ENCODE data around the gene PTPRM.
A peak's percentile ranks its signal among the peaks of the same experiment; 100 is the strongest.

PTPRM gene

DNA sequence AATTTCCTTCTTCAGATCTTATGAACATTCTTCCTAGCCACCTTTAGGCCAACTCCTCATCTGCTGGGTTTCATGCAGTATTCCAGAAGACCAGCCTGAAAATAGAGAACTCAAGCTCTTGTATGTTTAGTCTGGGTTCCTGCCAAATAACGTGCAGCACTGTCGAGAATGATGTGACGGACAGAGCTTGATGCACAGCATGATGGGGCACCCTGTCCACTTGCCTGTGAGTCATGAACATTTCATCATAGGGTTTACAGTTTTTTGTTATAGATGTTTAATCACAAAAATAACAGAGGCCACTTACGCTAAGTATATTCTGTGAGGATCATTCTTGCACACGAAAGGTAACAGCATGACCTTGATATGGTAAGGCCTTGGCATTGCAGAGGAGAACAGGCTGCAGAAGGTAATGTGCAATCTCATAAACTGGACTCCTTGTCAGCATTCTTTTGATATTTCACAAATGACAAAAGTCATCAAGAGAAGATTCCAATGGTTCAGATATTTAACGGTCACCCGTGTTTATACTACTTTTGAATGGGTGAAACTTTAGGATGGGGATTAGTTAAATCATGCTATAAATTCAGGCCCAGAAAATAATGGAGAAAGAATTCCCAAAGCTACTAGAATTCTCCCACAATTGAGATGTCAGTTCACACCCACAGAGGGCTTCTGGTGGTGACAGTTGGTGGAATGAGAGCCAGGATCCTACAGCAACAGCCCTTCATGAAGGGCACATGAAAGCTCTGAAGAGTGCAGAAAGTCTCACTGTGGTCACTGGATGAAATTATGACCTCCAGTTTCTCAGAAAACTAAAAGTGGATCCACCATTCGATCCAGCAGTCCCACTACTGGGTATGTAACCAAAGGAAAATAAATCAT is 646.0 kb downstream of the PTPRM start:
- H3K4me3 ChIP-seq (ENCODE audit: low read depth, low read length) = no peak overlapping the region
- TF ChIP-seq, protein P1, sequence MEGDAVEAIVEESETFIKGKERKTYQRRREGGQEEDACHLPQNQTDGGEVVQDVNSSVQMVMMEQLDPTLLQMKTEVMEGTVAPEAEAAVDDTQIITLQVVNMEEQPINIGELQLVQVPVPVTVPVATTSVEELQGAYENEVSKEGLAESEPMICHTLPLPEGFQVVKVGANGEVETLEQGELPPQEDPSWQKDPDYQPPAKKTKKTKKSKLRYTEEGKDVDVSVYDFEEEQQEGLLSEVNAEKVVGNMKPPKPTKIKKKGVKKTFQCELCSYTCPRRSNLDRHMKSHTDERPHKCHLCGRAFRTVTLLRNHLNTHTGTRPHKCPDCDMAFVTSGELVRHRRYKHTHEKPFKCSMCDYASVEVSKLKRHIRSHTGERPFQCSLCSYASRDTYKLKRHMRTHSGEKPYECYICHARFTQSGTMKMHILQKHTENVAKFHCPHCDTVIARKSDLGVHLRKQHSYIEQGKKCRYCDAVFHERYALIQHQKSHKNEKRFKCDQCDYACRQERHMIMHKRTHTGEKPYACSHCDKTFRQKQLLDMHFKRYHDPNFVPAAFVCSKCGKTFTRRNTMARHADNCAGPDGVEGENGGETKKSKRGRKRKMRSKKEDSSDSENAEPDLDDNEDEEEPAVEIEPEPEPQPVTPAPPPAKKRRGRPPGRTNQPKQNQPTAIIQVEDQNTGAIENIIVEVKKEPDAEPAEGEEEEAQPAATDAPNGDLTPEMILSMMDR (IDR thresholded peaks at IDR 0.05; ENCODE audit: low read depth, low read length) = no peak
- peak; percentile 91 for DNase-seq (ENCODE audit: low read depth, low spot score)
- in situ Hi-C loops (cut with HindIII; ENCODE audit: low sequenced_read_pairs) = no loop called here

DNA sequence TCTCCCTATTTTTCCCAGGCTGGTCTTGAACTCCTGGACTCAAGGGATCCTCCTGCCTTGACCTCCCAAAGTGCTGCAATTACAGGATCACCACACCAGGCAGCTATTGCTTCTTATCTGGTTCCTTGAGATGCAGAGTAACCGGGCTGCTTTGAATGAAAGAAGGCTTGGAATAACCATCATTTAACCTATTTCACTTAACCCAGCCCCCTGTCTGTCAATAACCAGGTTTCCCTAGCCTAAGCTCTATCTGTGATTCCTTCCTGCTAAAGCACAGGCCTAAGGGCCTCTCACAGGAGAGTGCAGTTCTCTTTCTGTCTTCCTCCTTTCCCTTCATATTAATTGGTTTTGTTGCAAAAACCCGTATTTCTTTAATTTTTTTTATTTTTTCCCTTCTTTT is 648.6 kb downstream of the PTPRM start:
- TF ChIP-seq, protein P1 (IDR thresholded peaks at IDR 0.05; ENCODE audit: low read depth, low read length) = no peak
- DNase-seq (ENCODE audit: low read depth, low spot score) = no peak
- in situ Hi-C loops (cut with HindIII; ENCODE audit: low sequenced_read_pairs) = no loop called here

DNA sequence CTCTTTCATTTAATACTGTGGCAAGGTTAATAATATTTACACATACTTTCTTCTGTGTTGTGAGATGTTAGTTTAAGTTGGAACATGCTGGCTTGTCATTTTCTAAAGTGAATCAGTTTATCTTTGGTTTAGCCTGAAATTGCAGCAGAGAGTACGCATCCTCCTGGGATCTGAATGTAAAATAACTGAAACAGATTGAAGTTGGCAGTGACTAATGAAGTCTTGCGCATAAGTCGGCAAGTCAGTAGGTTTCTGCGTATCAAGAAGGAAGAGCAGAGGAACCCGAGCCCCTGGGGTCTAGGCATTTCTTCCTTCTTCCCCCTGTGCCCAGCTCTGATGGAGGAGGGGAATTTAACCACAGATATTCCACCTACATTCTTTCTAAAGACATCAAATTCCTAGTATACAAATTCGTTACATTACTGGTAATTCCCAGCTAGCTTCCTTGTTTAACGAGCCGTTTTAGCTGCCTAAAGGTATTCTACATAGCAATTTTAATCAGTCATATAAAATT is 650.0 kb downstream of the PTPRM start:
- no peak overlapping the region for H3K4me3 ChIP-seq (ENCODE audit: low read depth, low read length)
- TF ChIP-seq, protein P1 (IDR thresholded peaks at IDR 0.05; ENCODE audit: low read depth, low read length) = no peak
- in situ Hi-C loops (cut with HindIII; ENCODE audit: low sequenced_read_pairs) = no loop called here
- peak; percentile 7 for DNase-seq (ENCODE audit: low read depth, low spot score)

More for the DNA sequence above, 648.6 kb downstream of the PTPRM start:
- H3K4me3 ChIP-seq (ENCODE audit: low read depth, low read length) = no peak overlapping the region

DNA sequence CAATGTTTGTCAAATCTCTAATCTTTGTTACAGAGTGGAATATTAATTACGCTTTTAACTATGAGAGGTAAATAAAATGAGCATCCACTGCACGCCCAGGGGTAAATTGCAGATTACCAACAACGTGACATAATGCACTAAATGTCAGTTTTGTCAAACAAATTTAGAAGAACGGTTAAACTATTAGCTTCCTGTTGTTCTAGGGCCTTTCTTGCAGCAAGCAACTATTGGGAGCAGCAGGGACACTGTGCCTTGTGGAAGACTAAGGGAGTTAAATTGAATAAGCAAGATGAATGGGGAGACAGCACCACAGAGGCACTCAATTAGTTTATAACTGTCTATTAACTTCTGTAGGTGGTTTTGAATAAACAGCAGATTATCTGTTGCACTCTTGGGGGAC is 651.1 kb downstream of the PTPRM start:
- DNase-seq (ENCODE audit: low read depth, low spot score) = no peak
- H3K4me3 ChIP-seq (ENCODE audit: low read depth, low read length) = no peak overlapping the region
- TF ChIP-seq, protein P1 (IDR thresholded peaks at IDR 0.05; ENCODE audit: low read depth, low read length) = no peak
- in situ Hi-C loops (cut with HindIII; ENCODE audit: low sequenced_read_pairs) = no loop called here

DNA sequence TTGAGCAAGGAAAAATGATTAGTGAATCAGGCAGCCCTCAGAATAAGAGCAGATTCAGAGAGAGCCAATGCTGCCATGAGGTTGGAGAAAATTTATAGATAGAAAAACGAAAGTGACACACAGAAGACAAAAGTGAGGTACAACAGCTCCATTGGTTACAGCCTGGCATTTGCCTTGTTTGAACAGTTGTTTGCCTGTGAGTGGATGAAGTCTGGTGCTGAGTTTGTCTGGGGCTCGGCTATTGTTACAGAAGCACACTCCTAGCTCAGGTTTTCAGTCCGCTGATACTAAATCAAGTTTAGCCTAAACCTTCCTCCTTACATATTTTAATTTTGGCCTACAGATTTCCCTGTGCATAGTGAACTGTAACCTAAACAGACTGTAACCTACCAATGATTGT is 654.3 kb downstream of the PTPRM start:
- TF ChIP-seq, protein P1 (IDR thresholded peaks at IDR 0.05; ENCODE audit: low read depth, low read length) = no peak
- no peak for DNase-seq (ENCODE audit: low read depth, low spot score)
- H3K4me3 ChIP-seq (ENCODE audit: low read depth, low read length) = no peak overlapping the region
- in situ Hi-C loops (cut with HindIII; ENCODE audit: low sequenced_read_pairs) = no loop called here

DNA sequence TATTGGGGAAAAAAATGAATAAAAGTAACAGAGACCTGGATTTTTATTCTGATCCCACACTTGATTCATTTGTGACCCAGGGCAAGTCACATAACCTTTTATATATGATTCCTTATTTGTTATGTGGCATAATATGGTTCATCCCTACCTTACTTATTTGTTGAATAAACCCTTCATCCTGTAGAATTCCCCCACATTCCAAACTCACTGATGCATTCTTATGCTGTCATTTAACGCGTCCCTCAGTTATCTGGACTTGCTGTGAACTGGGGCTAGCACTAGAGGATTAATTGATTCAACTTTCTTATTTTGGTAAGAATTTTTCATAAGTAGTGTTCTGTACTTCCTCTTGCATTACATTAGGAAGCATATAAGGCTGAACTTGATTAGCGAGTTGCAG is 657.5 kb downstream of the PTPRM start:
- DNase-seq (ENCODE audit: low read depth, low spot score) = no peak
- TF ChIP-seq, protein P1 (IDR thresholded peaks at IDR 0.05; ENCODE audit: low read depth, low read length) = no peak
- in situ Hi-C loops (cut with HindIII; ENCODE audit: low sequenced_read_pairs) = no loop called here
- H3K4me3 ChIP-seq (ENCODE audit: low read depth, low read length) = no peak overlapping the region
